ENCODE results near the gene NPBWR2. TPM values are rescaled to one million over a fixed set of nuclear protein-coding genes. Genes with fewer than 3 reads are reported as not detected.

Gene NPBWR2
- total RNA-seq, 1 donor from 2014 or later, result not detected

DNA sequence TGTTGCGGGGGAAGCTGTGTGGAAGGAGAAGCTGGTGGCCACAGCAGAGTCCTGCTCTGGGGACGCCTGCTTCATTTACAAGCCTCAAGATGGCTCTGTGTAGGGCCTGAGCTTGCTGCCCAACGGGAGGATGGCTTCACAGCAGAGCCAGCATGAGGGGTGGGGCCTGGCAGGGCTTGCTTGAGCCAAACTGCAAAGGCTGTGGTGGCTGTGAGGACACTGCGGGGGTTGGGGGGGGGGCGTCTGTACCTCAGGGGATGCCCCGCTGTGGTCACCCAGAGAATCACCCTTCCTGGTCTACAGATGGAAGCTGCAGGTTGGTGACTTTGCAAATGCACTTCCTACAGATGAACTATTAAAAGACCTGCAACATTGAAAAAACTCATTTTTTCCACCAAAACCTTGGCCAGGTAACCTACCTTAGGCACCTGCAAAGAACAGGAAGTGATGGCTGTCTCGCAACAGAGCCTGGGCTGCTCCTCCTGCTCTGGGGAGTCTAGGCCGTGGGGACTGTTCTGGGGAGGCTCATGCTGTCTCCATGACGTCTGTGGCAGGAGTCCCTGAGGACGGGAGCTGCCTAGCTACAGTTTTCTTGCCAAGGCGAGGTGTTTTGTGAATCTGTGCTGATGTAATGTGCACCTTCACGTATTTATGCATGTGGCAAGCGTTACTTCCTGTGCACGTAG lies 7.3 kb downstream of the NPBWR2 start:
- DNase-seq, result no peak
- no peaks in the 10 kb centered on the region for H3K9me3 ChIP-seq
- intact Hi-C loops (cut with DNase I), result no loop called here
- H3K27me3 ChIP-seq, result peaks cover 48% of the 10 kb centered on the region
- TF ChIP-seq, protein P1, sequence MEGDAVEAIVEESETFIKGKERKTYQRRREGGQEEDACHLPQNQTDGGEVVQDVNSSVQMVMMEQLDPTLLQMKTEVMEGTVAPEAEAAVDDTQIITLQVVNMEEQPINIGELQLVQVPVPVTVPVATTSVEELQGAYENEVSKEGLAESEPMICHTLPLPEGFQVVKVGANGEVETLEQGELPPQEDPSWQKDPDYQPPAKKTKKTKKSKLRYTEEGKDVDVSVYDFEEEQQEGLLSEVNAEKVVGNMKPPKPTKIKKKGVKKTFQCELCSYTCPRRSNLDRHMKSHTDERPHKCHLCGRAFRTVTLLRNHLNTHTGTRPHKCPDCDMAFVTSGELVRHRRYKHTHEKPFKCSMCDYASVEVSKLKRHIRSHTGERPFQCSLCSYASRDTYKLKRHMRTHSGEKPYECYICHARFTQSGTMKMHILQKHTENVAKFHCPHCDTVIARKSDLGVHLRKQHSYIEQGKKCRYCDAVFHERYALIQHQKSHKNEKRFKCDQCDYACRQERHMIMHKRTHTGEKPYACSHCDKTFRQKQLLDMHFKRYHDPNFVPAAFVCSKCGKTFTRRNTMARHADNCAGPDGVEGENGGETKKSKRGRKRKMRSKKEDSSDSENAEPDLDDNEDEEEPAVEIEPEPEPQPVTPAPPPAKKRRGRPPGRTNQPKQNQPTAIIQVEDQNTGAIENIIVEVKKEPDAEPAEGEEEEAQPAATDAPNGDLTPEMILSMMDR (IDR thresholded peaks at IDR 0.05), result no peak
- H3K36me3 ChIP-seq, result no peaks in the 10 kb centered on the region
- H3K4me3 ChIP-seq, result no peak overlapping the region
- ATAC-seq, result no peak
- no peak overlapping the region for H3K27ac ChIP-seq
- H3K4me1 ChIP-seq, result peaks cover 12% of the 10 kb centered on the region

DNA sequence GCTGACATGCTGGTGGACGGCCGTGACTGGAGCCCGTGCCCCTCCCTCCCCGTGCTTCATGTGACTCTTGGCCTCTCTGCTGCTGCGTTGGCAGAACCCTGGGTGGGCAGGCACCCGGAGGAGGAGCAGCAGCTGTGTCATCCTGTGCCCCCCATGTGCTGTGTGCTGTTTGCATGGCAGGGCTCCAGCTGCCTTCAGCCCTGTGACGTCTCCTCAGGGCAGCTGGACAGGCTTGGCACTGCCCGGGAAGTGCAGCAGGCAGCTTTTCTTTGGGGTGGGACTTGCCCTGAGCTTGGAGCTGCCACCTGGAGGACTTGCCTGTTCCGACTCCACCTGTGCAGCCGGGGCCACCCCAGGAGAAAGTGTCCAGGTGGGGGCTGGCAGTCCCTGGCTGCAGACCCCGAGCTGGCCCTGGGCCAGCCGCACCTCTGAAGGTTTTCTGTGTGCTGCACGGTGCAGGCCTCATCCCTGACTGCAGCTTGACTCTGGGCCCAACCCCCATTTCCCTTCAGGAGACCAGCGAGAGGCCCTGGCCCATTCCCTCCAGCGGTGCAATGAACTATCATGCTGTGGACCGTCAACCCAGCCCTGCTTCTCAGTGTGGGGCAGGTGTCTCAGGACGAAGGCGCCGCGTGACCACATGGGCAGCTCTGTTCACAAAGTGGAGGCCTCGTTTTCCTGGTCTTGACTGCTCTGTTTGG lies 8.1 kb downstream of the NPBWR2 start:
- Histone ChIP-seq H3K4me3 (no peak overlapping the region), H3K36me3 (no peaks in the 10 kb centered on the region), H3K4me1 (peaks cover 12% of the 10 kb centered on the region), H3K9me3 (no peaks in the 10 kb centered on the region), H3K27ac (no peak overlapping the region), H3K27me3 (peaks cover 48% of the 10 kb centered on the region)
- TF ChIP-seq, protein P1 (IDR thresholded peaks at IDR 0.05), result no peak
- ATAC-seq (no peak), DNase-seq (no peak)
- intact Hi-C loops (cut with DNase I), result no loop called here

DNA sequence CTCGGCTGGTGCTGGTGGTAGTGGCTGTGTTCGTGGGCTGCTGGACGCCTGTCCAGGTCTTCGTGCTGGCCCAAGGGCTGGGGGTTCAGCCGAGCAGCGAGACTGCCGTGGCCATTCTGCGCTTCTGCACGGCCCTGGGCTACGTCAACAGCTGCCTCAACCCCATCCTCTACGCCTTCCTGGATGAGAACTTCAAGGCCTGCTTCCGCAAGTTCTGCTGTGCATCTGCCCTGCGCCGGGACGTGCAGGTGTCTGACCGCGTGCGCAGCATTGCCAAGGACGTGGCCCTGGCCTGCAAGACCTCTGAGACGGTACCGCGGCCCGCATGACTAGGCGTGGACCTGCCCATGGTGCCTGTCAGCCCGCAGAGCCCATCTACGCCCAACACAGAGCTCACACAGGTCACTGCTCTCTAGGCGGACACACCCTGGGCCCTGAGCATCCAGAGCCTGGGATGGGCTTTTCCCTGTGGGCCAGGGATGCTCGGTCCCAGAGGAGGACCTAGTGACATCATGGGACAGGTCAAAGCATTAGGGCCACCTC lies 8.8 kb downstream of the NPBWR2 start:
- Histone ChIP-seq H3K9me3 (no peaks in the 10 kb centered on the region), H3K36me3 (no peaks in the 10 kb centered on the region), H3K27ac (no peak overlapping the region), H3K4me3 (no peak overlapping the region), H3K27me3 (peaks cover 41% of the 10 kb centered on the region), H3K4me1 (peaks cover 12% of the 10 kb centered on the region)
- ATAC-seq, result no peak
- TF ChIP-seq, protein P1 (IDR thresholded peaks at IDR 0.05), result no peak
- DNase-seq, result no peak
- intact Hi-C loops (cut with DNase I), result no loop called here

DNA sequence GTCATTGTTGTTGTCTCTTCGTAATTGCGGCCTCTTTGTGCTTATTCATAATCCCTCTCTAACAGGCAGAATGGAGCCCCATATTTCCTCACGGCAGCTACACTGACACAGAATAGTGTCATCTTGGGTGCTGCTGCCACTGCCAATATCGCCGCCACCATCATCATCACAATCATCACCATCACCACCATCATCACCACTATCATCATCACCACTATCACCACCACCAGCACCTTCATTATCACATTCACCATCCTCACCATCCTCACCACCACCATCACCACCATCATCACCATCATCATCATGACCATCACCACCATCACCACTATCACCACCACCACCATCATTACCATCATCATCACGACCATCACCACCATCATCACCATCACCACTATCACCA lies 10.8 kb downstream of the NPBWR2 start:
- Histone ChIP-seq H3K27ac (no peak overlapping the region), H3K4me1 (no peaks in the 10 kb centered on the region), H3K4me3 (no peak overlapping the region), H3K9me3 (no peaks in the 10 kb centered on the region), H3K27me3 (peaks cover 21% of the 10 kb centered on the region), H3K36me3 (no peaks in the 10 kb centered on the region)
- ATAC-seq (no peak), DNase-seq (no peak)
- TF ChIP-seq, protein P1 (IDR thresholded peaks at IDR 0.05), result no peak
- intact Hi-C loops (cut with DNase I), result no loop called here

DNA sequence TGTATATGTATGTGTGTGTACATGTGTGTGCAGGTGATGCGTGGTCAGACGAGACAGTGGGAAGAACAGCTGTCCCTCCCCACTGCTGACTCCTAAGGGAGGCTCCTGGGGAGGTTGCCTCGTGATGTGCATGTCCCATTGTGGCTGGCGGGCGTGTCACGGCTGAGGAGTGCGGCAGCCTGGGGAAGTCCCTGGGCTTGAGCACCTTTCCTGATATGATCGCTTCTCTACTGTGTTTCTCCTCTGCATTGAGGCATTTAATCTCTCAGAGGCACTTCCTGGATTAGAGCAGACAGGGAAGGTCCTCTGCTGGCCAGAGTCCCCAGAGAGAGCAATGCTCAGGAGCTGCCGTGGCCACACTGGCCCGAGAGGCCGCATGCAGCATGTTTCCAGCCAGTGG lies 11.4 kb downstream of the NPBWR2 start:
- H3K36me3 ChIP-seq, result no peaks in the 10 kb centered on the region
- TF ChIP-seq, protein P1 (IDR thresholded peaks at IDR 0.05), result no peak
- DNase-seq (no peak), ATAC-seq (no peak)
- H3K4me1 ChIP-seq, result no peaks in the 10 kb centered on the region
- no peak overlapping the region for H3K27ac ChIP-seq
- no peaks in the 10 kb centered on the region for H3K9me3 ChIP-seq
- no peak overlapping the region for H3K4me3 ChIP-seq
- intact Hi-C loops (cut with DNase I), result no loop called here
- H3K27me3 ChIP-seq, result peaks cover 15% of the 10 kb centered on the region

Measured in upper lobe of right lung (tissue), 1 donor.